Body of pancreas (tissue), 4 donors: ENCODE results near the gene GPR156. TPM values are rescaled to one million over a fixed set of nuclear protein-coding genes. Genes with fewer than 3 reads are reported as not detected.

Experiments
- ATAC-seq: fragments of 150-250 bp; one replicate; pipeline ENCODE4 v1.9.1; 2016
- DNase-seq, 4 donors: peaks; one replicate each; pipeline ENCODE4 v3.0.0-alpha.2; 2019
- H3K27ac ChIP-seq, 4 donors: fragments of 200-600 bp; sonication (generic); 1 replicate in 3 of 4; 2 replicates in 1 of 4; pipeline versions ENCODE4 v1.5.1 to v1.6.1; 2016 to 2019; ENCODE audit warnings: mild to moderate bottlenecking in 1 of 4, mixed read lengths in 1 of 4, moderate library complexity in 1 of 4
- H3K27me3 ChIP-seq, 2 donors: fragments of 200-600 bp; sonication (generic); one replicate each; pipeline ENCODE4 v1.6.0; 2016; ENCODE audit warnings: mild to moderate bottlenecking in 1 of 2
- H3K36me3 ChIP-seq, 2 donors: fragments of 200-600 bp; sonication (generic); replicated peaks in 1 of 2; 2 replicates each; pipeline ENCODE4 v1.5.1; 2016; ENCODE audit warnings: low read depth in 2 of 2; ENCODE audit not compliant: insufficient read depth in 1 of 2
- H3K4me1 ChIP-seq: fragments of 200-600 bp; sonication (generic); one replicate; pipeline ENCODE4 v1.6.0; 2016
- H3K4me3 ChIP-seq, 2 donors: fragments of 200-600 bp; sonication (generic); 1 replicate in 1 of 2; 2 replicates in 1 of 2; pipeline ENCODE4 v1.5.1; 2016 to 2019
- H3K9me3 ChIP-seq, 3 donors: fragments of 200-600 bp; sonication (generic); 1 replicate in 2 of 3; 2 replicates in 1 of 3; pipeline ENCODE4 v1.5.1; 2016
- POLR2A ChIP-seq, 3 donors: fragments of 450-650 bp; IDR thresholded peaks; one replicate each; pipeline ENCODE4 v1.6.1; 2016; ENCODE audit warnings: antibody characterized with exemption in 3 of 3, mild to moderate bottlenecking in 2 of 3
- WGBS, 2 donors: methylation state at CpG; one replicate each; pipeline ENCODE4 v1.1.5; 2017; 5-methylcytosine and 5-hydroxymethylcytosine counted together
- intact Hi-C: fragments of 100-400 bp; cut with DNase I; formaldehyde crosslinking; loops from one replicate; pipeline ENCODE4 v1.15.1; 2023
- total RNA-seq, 2 donors: library from RNA; depleted of rRNA; stranded (reverse); fragments of >200 nt; gene quantifications; one replicate each; pipeline ENCODE4 v1.1.0, GENCODE V29; 2016
- TF ChIP-seq, protein P1 (sequence below), 7 experiments: fragments of 450-650 bp in 4 of 7; fragments of 200-600 bp in 3 of 7; sonication (generic) in 3 of 7; IDR thresholded peaks; one replicate each; pipeline ENCODE4 v1.5.1; 2016 to 2019; ENCODE audit warnings: antibody characterized with exemption in 7 of 7

GPR156 gene
- total RNA-seq, 2 donors from 2014 or later = not detected

DNA sequence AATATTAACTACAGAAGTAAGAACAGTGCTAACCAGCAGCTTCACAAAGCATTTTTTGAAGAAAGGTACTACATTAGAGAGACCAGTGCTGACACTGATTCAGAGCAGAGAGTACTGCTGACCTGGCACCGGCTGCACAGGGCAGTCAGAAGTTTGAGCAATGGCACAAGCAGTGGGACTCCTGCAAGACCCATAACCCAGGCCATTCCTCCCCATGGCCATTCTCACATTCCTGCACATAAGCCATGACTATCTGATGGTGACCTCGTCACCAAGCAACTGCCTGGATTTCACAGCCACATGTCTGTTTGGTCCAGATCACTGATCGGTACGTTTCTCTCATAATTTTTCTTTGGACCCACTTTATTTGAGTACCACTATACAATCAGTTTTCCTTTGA is 88.7 kb downstream of the GPR156 start:
- no peak for TF ChIP-seq POLR2A (IDR thresholded peaks at IDR 0.05)
- TF ChIP-seq, protein P1, sequence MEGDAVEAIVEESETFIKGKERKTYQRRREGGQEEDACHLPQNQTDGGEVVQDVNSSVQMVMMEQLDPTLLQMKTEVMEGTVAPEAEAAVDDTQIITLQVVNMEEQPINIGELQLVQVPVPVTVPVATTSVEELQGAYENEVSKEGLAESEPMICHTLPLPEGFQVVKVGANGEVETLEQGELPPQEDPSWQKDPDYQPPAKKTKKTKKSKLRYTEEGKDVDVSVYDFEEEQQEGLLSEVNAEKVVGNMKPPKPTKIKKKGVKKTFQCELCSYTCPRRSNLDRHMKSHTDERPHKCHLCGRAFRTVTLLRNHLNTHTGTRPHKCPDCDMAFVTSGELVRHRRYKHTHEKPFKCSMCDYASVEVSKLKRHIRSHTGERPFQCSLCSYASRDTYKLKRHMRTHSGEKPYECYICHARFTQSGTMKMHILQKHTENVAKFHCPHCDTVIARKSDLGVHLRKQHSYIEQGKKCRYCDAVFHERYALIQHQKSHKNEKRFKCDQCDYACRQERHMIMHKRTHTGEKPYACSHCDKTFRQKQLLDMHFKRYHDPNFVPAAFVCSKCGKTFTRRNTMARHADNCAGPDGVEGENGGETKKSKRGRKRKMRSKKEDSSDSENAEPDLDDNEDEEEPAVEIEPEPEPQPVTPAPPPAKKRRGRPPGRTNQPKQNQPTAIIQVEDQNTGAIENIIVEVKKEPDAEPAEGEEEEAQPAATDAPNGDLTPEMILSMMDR (IDR thresholded peaks at IDR 0.05) = no peak
- Histone ChIP-seq H3K9me3 (no peaks in the 10 kb centered on the region), H3K4me1 (no peaks in the 10 kb centered on the region), H3K36me3 (no peaks in the 10 kb centered on the region), H3K4me3 (no peak overlapping the region), H3K27ac (no peak overlapping the region), H3K27me3 (no peaks in the 10 kb centered on the region)
- 72 to 83% methylated on average over 3 to 4 of the region's 4 CpGs for WGBS, 2 donors
- DNase-seq (no peak), ATAC-seq (no peak)
- intact Hi-C loops = no loop called here

DNA sequence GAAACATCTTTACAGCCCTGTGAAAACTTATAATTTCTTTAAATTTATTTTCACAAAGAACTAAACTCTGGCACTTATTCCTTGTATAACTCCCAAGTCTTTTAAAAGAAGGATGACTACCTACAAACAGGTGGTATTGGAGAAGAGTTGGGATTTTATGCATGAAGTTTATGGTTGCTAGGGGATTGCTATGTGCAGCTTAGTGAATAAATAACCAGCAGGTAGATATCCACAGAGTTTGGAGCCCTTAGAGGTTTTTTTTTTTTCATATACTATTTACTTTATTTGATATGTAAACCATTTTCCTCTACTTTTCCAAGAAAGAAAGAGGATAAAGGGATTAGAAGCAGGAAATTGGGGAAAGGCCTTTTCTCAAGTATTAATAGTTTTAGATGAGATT is 91.5 kb downstream of the GPR156 start:
- no peak for TF ChIP-seq POLR2A (IDR thresholded peaks at IDR 0.05)
- TF ChIP-seq, protein P1 (IDR thresholded peaks at IDR 0.05) = no peak
- H3K9me3 ChIP-seq = no peaks in the 10 kb centered on the region
- ATAC-seq = peak; percentile 15
- no peaks in the 10 kb centered on the region for H3K27me3 ChIP-seq
- no peaks in the 10 kb centered on the region for H3K4me1 ChIP-seq
- intact Hi-C loops = no loop called here
- no peak overlapping the region for H3K27ac ChIP-seq
- DNase-seq = no peak
- H3K36me3 ChIP-seq = no peaks in the 10 kb centered on the region
- no peak overlapping the region for H3K4me3 ChIP-seq

GRCh38 chr3:120192579-120192978 is 92.4 kb downstream of the GPR156 start:
- H3K27ac ChIP-seq = no peak overlapping the region
- no peaks in the 10 kb centered on the region for H3K4me1 ChIP-seq
- H3K27me3 ChIP-seq = no peaks in the 10 kb centered on the region
- no peak overlapping the region for H3K4me3 ChIP-seq
- 69 to 76% methylated on average over 3 of the region's 3 CpGs for WGBS, 2 donors
- H3K9me3 ChIP-seq = no peaks in the 10 kb centered on the region
- intact Hi-C loops = no loop called here
- TF ChIP-seq POLR2A (IDR thresholded peaks at IDR 0.05) = no peak
- TF ChIP-seq, protein P1 (IDR thresholded peaks at IDR 0.05) = no peak
- ATAC-seq (no peak), DNase-seq (no peak)
- H3K36me3 ChIP-seq = no peaks in the 10 kb centered on the region

GRCh38 chr3:120192159-120192558 is 92.9 kb downstream of the GPR156 start:
- DNase-seq = no peak
- Histone ChIP-seq H3K4me1 (no peaks in the 10 kb centered on the region), H3K27ac (no peak overlapping the region), H3K4me3 (no peak overlapping the region), H3K9me3 (no peaks in the 10 kb centered on the region), H3K27me3 (no peaks in the 10 kb centered on the region), H3K36me3 (no peaks in the 10 kb centered on the region)
- intact Hi-C loops = no loop called here
- no peak for ATAC-seq
- no peak for TF ChIP-seq POLR2A (IDR thresholded peaks at IDR 0.05)
- TF ChIP-seq, protein P1 (IDR thresholded peaks at IDR 0.05) = no peak
- WGBS, 2 donors = 89 to 100% methylated on average over 1 of the region's 1 CpG

DNA sequence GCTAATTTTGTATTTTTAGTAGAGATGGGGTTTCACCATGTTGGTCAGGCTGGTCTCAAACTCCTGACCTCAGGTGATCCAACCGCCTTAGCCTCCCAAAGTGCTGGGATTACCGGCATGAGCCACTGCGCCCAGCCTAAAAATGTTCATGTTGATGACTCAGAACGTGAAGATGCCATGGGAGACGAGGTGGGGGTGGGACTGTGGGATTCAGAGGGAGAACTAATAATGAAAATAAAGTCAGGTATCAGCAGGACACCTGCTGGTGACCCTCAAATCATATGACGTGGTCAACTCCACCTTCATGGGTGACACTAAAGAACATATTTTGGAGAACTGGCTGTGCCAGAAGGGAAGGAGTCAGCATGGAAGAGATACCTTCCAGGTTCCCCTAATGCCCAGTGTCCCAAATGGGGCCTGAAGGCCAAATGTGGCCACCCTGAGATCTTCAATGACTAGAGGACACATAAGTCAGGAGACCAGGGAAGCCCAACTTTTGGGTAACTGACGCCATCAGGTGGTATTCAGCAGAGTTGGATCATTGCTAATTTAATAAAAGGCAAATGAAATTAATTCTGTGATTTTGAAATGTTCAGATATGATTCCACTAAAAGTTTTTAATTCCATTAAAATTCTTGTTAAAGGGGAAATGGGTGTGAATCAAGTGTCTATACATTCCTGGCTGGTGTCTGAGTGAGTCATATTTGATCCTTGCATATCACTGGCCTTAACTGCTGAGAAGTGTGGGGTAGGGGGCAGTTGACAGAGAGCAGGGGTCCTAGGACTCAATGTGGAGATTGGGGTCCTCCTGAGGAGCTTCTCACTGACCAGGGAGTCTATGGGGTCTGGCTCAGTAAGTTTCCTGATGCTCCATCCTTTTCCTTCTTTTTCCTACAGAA is 102.2 kb downstream of the GPR156 start:
- H3K4me1 ChIP-seq = no peaks in the 10 kb centered on the region
- no peak overlapping the region for H3K4me3 ChIP-seq
- H3K27ac ChIP-seq = no peak overlapping the region
- intact Hi-C loops = no loop called here
- H3K36me3 ChIP-seq = no peaks in the 10 kb centered on the region
- TF ChIP-seq, protein P1 (IDR thresholded peaks at IDR 0.05) = peak in 5 of 7 experiments; percentile 23 to 51 (median 48)
- TF ChIP-seq POLR2A (IDR thresholded peaks at IDR 0.05) = no peak
- peak in 3 of 4 donors; percentile 13 to 32 (median 16) for DNase-seq
- H3K27me3 ChIP-seq = no peaks in the 10 kb centered on the region
- no peak for ATAC-seq
- 69 to 77% methylated on average over 7 of the region's 7 CpGs for WGBS, 2 donors
- no peaks in the 10 kb centered on the region for H3K9me3 ChIP-seq
